DMS53 (cell line): ENCODE measurements around the gene ZNF746.
A peak's percentile ranks its signal among the peaks of the same experiment; 100 is the strongest.

Experiments
- DNase-seq: peaks from one replicate; lab custom pipeline; 2025; lab: John Stamatoyannopoulos, UW

The ZNF746 gene

DNA sequence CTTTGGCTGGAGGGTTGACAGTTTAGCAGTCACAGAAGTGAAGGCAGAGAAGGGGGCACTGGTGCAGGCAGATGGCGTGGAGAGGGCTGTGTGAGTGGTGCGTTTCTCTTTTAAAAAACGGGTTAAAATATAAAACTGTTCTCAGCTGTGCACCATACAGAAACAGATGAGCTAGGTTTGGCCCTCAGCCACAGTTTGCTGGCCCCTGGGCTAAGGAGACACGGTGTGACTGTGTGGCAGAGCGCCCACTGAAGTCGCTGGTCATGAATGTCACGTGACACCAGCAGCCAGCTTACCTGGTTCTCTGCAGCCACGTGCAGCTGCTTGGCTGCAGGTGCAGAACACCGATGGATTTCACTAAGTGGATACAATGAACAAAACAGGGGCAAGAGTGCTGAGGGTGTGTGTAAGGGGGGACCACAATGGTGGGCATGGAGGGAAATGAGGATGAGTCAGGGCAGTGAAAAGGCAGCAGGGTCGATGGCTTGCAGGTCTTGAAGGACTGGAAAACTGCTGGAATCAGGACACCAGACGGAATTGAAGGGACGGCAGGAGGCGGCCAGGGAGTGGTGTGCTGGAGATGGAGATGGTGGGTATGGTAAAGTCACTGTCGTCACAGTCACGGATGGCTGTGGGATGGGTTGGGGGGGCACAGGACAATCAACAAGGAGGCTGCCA is 7.4 kb downstream of the ZNF746 start:
- DNase-seq: no peak

GRCh38 chr7:149489391-149490024 is 8.1 kb downstream of the ZNF746 start:
- peak; percentile 28 for DNase-seq

GRCh38 chr7:149479568-149479967 is 18.0 kb downstream of the ZNF746 start:
- no peak for DNase-seq

GRCh38 chr7:149478754-149479153 is 18.9 kb downstream of the ZNF746 start:
- DNase-seq: no peak

DNA sequence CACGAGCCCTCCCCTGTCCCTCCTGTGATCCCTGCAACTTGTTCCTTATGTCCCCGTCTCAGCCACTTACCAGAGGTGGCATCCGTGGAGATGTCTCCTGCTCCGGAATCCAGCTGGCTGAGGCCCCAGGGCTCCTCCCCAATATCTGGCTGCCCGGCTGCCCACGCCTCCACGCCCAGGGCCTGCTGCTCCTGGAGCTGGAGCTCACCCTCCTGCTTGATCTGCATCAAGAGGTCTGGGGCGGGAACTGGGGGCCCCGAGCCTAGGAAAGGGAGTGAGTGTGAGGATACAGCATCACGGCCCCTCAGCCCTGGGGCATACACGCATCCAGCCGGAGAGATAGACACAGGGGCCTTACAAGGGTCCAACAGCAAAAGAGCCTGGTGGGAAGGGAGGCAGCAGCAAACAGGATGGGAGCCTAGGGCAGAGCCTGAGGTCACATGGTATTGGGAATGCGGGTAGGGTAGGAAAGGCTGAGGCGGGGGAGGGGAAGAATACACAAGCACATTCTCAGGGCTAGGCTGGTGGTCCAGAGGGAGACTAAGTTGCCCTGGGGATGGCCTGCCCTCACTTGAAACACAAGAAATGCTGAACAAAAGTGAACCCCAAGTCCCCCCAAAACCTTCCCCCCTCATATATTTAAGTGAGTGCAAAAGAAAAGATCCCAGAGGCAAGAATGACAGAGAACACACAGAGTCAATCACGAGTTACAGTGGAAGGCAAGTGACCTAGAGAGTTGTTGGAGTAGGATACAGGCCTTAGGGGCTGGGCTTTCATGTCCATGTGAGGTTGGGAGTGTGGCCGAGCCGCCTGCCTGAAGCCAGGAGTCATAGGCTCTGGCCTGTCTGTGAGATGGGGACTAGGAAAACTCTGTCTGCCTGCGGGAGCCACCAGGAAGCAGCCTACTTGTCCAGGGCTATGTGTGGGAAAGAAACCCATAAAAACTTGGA is 19.8 kb downstream of the ZNF746 start:
- no peak for DNase-seq

DNA sequence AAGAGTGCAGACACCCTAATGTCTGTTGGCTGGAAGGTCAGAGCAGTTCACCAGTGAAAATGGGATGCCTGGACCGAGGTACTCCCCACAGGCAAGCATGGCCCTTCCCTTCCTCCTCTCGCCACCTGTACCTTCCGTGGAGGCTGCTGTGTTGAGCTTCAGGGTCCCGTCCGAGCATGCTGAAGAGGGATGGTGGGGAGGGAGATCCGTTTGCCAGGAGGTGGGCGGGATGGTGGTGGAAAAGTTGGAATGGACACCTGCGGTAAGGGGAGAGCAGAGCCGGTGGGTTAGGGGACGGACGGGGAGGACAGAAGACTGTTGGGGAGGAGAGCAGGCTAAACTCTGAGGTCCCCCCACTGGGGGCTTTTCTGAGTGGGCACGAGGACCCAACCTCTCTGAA is 20.8 kb downstream of the ZNF746 start:
- DNase-seq: no peak

DNA sequence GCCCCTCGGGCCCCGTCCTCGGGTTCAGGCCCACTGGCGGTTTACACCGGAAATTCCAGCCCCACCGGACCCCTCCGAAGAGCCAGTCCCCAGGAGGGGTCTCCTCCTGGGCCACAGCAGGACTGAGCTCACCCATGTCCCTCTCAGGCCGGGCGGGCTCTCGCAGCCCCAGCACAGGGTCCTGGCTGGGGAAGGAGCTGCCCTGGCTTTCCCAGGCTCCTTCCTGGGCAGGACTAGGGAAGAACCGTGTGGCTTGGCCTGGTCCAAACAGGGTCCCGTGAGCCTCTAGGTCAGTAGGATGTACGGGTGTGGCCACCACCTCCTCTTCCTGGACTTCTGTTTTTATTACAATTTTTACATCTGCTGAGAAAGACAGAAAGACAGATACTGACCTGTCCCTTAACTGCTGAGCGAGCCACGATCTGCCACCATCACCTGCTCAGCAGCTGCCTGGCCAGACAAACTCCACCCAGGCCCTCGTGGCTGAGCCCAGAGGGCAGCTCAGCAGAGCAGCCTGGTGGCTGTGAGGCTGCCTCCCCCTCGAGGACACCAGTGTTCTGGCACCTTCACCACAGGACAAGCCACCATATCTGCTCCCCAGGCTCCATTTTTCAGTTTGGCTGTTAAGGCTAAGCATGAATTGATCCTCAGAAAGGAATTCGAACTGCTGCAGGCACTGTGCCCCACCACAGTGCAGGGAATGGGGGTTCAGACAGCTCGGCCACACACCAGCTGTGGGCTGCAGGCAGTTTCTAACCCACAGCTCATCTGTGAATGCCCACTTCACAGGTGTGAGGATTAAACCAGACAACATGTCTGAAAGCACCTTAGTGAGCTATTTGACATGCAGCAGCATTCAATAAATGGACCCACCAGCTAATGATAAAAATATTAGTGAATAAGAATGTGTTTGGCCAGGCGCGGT is 22.2 kb downstream of the ZNF746 start:
- no peak for DNase-seq

DNA sequence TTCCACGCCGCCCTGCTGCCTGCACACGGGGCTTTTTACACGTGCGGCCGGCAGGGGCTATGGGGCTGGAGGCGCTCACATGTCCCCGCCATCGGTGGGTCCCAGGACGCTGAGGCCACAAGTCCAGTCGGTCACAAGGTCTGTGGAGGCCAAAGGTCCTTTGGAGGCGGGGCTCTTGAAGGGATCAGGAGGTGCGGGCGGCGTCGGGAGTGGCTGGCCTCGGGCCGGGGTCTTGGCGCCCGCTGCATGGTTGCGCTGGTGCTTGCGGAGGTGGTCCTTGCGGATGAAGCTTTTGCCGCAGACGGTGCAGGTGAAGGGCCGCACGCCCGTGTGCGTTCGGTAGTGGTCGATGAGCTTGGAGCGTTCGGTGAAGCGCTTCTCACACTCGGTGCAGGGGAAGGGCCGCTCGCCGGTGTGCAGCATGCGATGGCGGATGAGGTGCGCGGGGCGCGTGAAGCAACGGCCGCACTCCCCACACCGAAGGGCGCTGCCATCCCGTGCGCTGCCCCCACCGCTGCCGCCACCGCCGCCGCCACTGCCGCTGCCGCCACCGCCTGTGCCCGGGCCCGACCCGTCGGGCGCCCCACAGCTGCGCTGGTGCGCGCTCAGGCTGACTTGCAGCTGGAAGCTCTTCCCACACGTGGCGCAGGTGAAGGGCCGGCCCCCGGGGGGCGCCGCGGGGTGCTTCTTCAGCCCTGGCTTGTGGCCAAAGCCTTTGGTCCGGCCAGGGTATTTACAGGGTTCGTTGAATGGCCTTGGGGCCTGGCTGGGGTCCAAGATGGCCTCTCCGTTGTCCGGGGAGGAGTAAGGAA is 23.1 kb downstream of the ZNF746 start:
- DNase-seq: no peak

GRCh38 chr7:149473251-149473650 is 24.4 kb downstream of the ZNF746 start:
- DNase-seq: no peak

GRCh38 chr7:149471289-149471953 is 26.2 kb downstream of the ZNF746 start:
- DNase-seq: no peak

- no peak for DNase-seq
Observed at GRCh38 chr7:149469806-149470205, 27.8 kb downstream of the ZNF746 start.

DNA sequence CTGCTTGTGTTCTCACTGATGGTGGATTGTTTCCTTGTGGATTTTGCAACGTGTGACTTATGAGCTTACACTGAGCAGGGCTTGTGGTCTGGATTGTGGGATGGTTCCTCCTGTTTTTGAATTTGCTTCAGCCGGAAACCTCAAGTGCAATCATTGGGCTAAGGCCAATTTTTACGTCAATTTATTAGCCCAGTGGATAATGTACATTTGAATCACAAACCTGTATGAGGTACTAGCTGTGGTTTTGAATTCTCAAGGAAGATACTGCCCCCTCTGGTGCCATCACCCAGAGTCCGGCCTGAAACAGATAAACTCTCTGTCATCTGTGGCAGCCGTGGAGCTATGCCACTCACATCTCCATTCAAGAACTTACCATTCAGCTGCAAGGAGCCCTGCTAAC is 29.4 kb downstream of the ZNF746 start:
- peak; percentile 23 for DNase-seq

GRCh38 chr7:149467321-149467859 is 30.2 kb downstream of the ZNF746 start:
- no peak for DNase-seq

DNA sequence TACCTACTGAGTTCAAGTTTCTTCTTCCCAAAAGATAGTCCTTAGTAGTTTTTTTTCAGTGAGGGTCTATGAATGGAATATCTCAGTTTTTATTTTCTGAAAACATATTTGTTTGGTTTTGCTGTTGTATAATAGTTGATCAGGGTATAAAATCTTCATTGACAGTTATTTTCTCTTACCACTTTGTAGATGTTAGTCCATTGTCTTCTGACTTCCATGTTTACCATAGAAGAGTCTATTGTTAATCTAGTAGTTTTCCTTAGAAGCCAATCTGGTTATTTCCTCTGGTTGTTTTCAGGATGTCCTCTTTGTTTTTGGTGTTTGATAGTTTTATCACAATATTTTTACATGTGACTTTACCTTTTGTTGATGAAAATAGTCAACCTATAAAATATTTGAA is 31.2 kb downstream of the ZNF746 start:
- DNase-seq: no peak

GRCh38 chr7:149463500-149464161 is 34.0 kb downstream of the ZNF746 start:
- no peak for DNase-seq

- no peak for DNase-seq
Observed at GRCh38 chr7:149462101-149462520, 35.5 kb downstream of the ZNF746 start.

GRCh38 chr7:149460493-149461277 is 36.9 kb downstream of the ZNF746 start, which contains the start of gene ZNF777:
ZNF777 (minus strand) TSS chr7:149461062; CDS start chr7:149456022, 5,040 bp downstream.
- DNase-seq: peak; percentile 92
